ENCODE results near the gene URM1. TPM values are rescaled to one million over a fixed set of nuclear protein-coding genes. Genes with fewer than 3 reads are reported as not detected.

The URM1 gene
- total RNA-seq, 6 donors from 2014 or later = 11.1 to 57.9 (median 28.7) TPM

GRCh38 chr9:128393970-128394369 lies 22.8 kb downstream of the URM1 start:
- no peak for ATAC-seq (ENCODE audit: low FRiP score in 2 of 2)
- no peak for TF ChIP-seq EP300 (IDR thresholded peaks at IDR 0.05)
- no peak for TF ChIP-seq POLR2AphosphoS5 (IDR thresholded peaks at IDR 0.05)
- no peak for TF ChIP-seq CTCF (IDR thresholded peaks at IDR 0.05)
- TF ChIP-seq POLR2A (IDR thresholded peaks at IDR 0.05) = no peak
- no peaks in the 10 kb centered on the region for H3K27me3 ChIP-seq
- H3K9me3 ChIP-seq = no peaks in the 10 kb centered on the region
- H3K36me3 ChIP-seq = peaks cover 0 to 38% (median 31%) of the 10 kb centered on the region in 4 donors
- H3K4me3 ChIP-seq = no peak overlapping the region
- whole genome bisulfite sequencing, 2 donors = 39 to 56% methylated on average over 2 to 7 of the region's 7 CpGs
- no peak overlapping the region for H3K27ac ChIP-seq
- DNase-seq = no peak
- H3K4me1 ChIP-seq = peaks cover 5 to 16% (median 10%) of the 10 kb centered on the region in 4 donors

- H3K27ac ChIP-seq = no peak overlapping the region
- ATAC-seq (ENCODE audit: low FRiP score in 2 of 2) (no peak), DNase-seq (no peak)
- no peak overlapping the region for H3K4me3 ChIP-seq
- WGBS, 2 donors = 65 to 73% methylated on average over 9 of the region's 9 CpGs
- no peaks in the 10 kb centered on the region for H3K27me3 ChIP-seq
- no peaks in the 10 kb centered on the region for H3K9me3 ChIP-seq
- H3K36me3 ChIP-seq = peaks cover 0 to 32% (median 25%) of the 10 kb centered on the region in 4 donors
- TF ChIP-seq EP300 (IDR thresholded peaks at IDR 0.05) (no peak), POLR2A (IDR thresholded peaks at IDR 0.05) (no peak), POLR2AphosphoS5 (IDR thresholded peaks at IDR 0.05) (no peak), CTCF (IDR thresholded peaks at IDR 0.05) (no peak)
- H3K4me1 ChIP-seq = peaks cover 5 to 16% (median 10%) of the 10 kb centered on the region in 4 donors
Observed at GRCh38 chr9:128394379-128395168, 23.4 kb downstream of the URM1 start.

- H3K27ac ChIP-seq = peak overlapping the region in 2 of 4 donors; percentile 1 to 43
Observed at GRCh38 chr9:128396970-128397613, 25.9 kb downstream of the URM1 start.

GRCh38 chr9:128397831-128398230 lies 26.7 kb downstream of the URM1 start:
- DNase-seq = no peak
- no peak overlapping the region for H3K27ac ChIP-seq
- no peaks in the 10 kb centered on the region for H3K27me3 ChIP-seq
- WGBS, 2 donors = 73 to 87% methylated on average over 4 to 7 of the region's 7 CpGs
- no peaks in the 10 kb centered on the region for H3K9me3 ChIP-seq
- H3K4me1 ChIP-seq = peaks cover 5 to 16% (median 8%) of the 10 kb centered on the region in 4 donors
- no peak for TF ChIP-seq CTCF (IDR thresholded peaks at IDR 0.05)
- no peak for TF ChIP-seq EP300 (IDR thresholded peaks at IDR 0.05)
- TF ChIP-seq POLR2AphosphoS5 (IDR thresholded peaks at IDR 0.05) = no peak
- no peak for TF ChIP-seq POLR2A (IDR thresholded peaks at IDR 0.05)
- no peak overlapping the region for H3K4me3 ChIP-seq
- H3K36me3 ChIP-seq = peaks cover 0 to 9% (median 1%) of the 10 kb centered on the region in 4 donors
- no peak for ATAC-seq (ENCODE audit: low FRiP score in 2 of 2)

More at GRCh38 chr9:128396970-128397613, 25.9 kb downstream of the URM1 start:
- TF ChIP-seq POLR2A (IDR thresholded peaks at IDR 0.05) (no peak), EP300 (IDR thresholded peaks at IDR 0.05) (no peak), POLR2AphosphoS5 (IDR thresholded peaks at IDR 0.05) (no peak), CTCF (IDR thresholded peaks at IDR 0.05) (no peak)
- peak; percentile 50 to 55 for ATAC-seq (ENCODE audit: low FRiP score in 2 of 2)
- no peaks in the 10 kb centered on the region for H3K27me3 ChIP-seq
- peak overlapping the region in 1 of 4 donors; percentile 15 for H3K4me3 ChIP-seq
- DNase-seq = peak in 1 of 2 donors; percentile 38
- H3K36me3 ChIP-seq = peaks cover 0 to 16% (median 8%) of the 10 kb centered on the region in 4 donors
- H3K9me3 ChIP-seq = no peaks in the 10 kb centered on the region
- 4 to 10% methylated on average over 18 to 19 of the region's 19 CpGs for WGBS, 2 donors
- peaks cover 5 to 16% (median 8%) of the 10 kb centered on the region in 4 donors for H3K4me1 ChIP-seq

Data from upper lobe of left lung (tissue), 6 donors.